ENCODE results near the gene NME7.
"Not testable (repeated sequence)": the region's sequence is repeated elsewhere in the genome, so short reads cannot be mapped to it uniquely, and the experiment has no call there.

NME7 gene

DNA sequence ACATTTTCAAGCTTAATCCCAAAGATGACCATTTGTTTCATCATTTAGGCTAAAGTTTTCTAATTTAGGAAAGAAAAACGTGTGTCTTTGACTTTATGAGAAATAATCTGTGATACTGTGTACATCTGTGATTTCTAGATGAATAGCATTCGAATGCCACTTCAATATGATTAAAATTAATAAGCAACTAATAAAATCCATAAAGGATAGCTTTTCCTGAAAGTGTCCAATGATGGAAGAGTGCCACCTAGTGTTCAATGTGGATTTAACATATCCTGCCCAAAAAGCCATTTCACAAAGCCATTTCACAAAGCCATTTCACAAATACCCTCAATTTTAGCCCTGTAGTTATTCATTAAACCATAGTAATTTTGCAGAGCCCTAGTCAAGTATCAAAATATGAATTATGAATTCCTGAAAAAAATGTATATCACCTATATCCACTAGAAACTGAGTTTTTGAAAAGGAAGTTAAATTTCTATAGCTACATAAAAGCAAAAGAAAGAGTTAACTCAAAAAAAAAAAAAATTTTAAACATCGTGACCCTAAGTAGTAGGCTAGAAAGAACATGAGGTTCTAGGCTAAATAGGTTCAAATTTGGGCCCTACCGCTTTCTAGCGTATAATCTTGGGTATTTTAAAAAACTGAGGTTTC lies 19.1 kb downstream of the NME7 start:
- Histone ChIP-seq H3K4me3 (ENCODE audit: low read length) (no peak overlapping the region), H3K79me2 (ENCODE audit: low read length) (no peaks in the 10 kb centered on the region), H2AFZ (ENCODE audit: low read depth, low read length) (no peak overlapping the region), H3K4me1 (ENCODE audit: low read length) (peaks cover 7% of the 10 kb centered on the region), H3K4me2 (ENCODE audit: low read length) (no peak overlapping the region), H3K9me3 (ENCODE audit: insufficient read depth, low read length) (no peaks in the 10 kb centered on the region), H3K27me3 (ENCODE audit: low read depth, low read length) (no peaks in the 10 kb centered on the region), H3K9ac (ENCODE audit: low read length) (no peak overlapping the region), H3K36me3 (replicated peaks; ENCODE audit: low read depth, low read length) (no peaks in the 10 kb centered on the region), H4K20me1 (ENCODE audit: insufficient read depth, low read length) (no peaks in the 10 kb centered on the region), H3K27ac (ENCODE audit: low read length) (no peak overlapping the region)
- TF ChIP-seq CTCF (IDR thresholded peaks at IDR 0.05; ENCODE audit: low read depth, low read length) (peak; percentile 96), EZH2phosphoT487 (IDR thresholded peaks at IDR 0.05; ENCODE audit: low read depth) (no peak)

DNA sequence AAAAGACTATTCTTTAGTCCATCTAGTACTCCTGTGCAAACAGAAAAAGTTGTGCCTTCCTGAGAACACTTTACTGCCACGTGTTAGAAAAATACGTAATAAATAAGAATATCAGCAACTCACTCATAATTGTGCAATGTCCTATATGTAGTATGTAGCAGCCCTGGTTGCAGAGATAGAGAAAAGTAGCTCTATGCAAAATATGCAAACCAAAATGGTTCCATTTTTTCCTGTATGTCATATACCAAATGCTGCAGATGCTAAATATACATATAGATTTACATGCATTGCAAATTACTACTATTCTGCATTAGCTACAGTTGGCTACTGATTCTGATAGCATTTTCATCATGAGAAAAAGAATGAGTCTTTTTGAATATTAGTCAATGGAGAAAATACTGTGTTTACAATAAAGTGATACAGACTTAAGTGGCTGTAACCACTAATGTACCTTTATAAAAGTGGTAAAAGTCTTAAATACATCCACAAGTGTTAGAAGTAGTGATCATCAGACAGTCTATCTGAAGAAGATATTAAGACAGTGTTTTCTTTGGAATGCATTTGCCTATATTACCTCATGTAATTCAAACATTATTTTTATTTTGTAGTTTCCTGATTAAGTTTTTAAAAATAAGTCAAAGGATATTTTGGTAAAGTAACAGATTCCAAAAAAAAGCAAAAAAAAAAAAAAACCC lies 19.8 kb downstream of the NME7 start:
- no peak overlapping the region for H3K27ac ChIP-seq (ENCODE audit: low read length)
- no peaks in the 10 kb centered on the region for H3K9me3 ChIP-seq (ENCODE audit: insufficient read depth, low read length)
- no peak overlapping the region for H3K4me2 ChIP-seq (ENCODE audit: low read length)
- no peak overlapping the region for H2AFZ ChIP-seq (ENCODE audit: low read depth, low read length)
- no peaks in the 10 kb centered on the region for H3K36me3 ChIP-seq (replicated peaks; ENCODE audit: low read depth, low read length)
- no peak overlapping the region for H3K9ac ChIP-seq (ENCODE audit: low read length)
- TF ChIP-seq EZH2phosphoT487 (IDR thresholded peaks at IDR 0.05; ENCODE audit: low read depth) (no peak), CTCF (IDR thresholded peaks at IDR 0.05; ENCODE audit: low read depth, low read length) (no peak)
- H3K4me1 ChIP-seq (ENCODE audit: low read length): peaks cover 7% of the 10 kb centered on the region
- no peaks in the 10 kb centered on the region for H3K79me2 ChIP-seq (ENCODE audit: low read length)
- H3K27me3 ChIP-seq (ENCODE audit: low read depth, low read length): no peaks in the 10 kb centered on the region
- H3K4me3 ChIP-seq (ENCODE audit: low read length): no peak overlapping the region
- no peaks in the 10 kb centered on the region for H4K20me1 ChIP-seq (ENCODE audit: insufficient read depth, low read length)

GRCh38 chr1:169346036-169346589 lies 21.5 kb downstream of the NME7 start:
- Histone ChIP-seq H3K4me2 (ENCODE audit: low read length) (no peak overlapping the region), H3K27me3 (ENCODE audit: low read depth, low read length) (no peaks in the 10 kb centered on the region), H3K9me3 (ENCODE audit: insufficient read depth, low read length) (no peaks in the 10 kb centered on the region), H4K20me1 (ENCODE audit: insufficient read depth, low read length) (no peaks in the 10 kb centered on the region), H3K9ac (ENCODE audit: low read length) (no peak overlapping the region), H2AFZ (ENCODE audit: low read depth, low read length) (no peak overlapping the region), H3K4me1 (ENCODE audit: low read length) (peaks cover 7% of the 10 kb centered on the region), H3K79me2 (ENCODE audit: low read length) (no peaks in the 10 kb centered on the region), H3K36me3 (replicated peaks; ENCODE audit: low read depth, low read length) (no peaks in the 10 kb centered on the region), H3K27ac (ENCODE audit: low read length) (no peak overlapping the region), H3K4me3 (ENCODE audit: low read length) (no peak overlapping the region)
- TF ChIP-seq CTCF (IDR thresholded peaks at IDR 0.05; ENCODE audit: low read depth, low read length) (no peak), EZH2phosphoT487 (IDR thresholded peaks at IDR 0.05; ENCODE audit: low read depth) (no peak)

DNA sequence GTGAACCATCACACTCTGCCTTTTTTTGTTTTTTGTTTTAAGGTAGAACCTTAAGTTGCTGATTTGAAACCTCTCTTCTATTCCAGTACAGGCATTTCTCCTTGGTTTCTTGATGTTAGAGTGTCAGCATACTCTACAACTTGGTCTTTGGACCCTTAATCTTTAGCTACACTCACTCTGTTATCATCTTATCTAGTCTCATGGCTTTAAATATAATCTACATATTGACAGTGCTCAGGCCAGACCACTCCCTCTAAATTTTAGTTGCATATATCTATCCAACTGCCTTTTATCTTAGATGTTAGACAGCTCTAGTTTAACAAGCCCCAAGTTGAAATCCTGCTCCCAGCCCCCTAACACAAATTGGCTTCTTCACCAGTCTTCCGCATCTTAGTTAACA lies 22.1 kb downstream of the NME7 start:
- Histone ChIP-seq H3K4me1 (ENCODE audit: low read length) (peaks cover 7% of the 10 kb centered on the region), H3K27ac (ENCODE audit: low read length) (no peak overlapping the region), H4K20me1 (ENCODE audit: insufficient read depth, low read length) (no peaks in the 10 kb centered on the region), H3K4me3 (ENCODE audit: low read length) (no peak overlapping the region), H3K79me2 (ENCODE audit: low read length) (no peaks in the 10 kb centered on the region), H2AFZ (ENCODE audit: low read depth, low read length) (no peak overlapping the region), H3K9me3 (ENCODE audit: insufficient read depth, low read length) (no peaks in the 10 kb centered on the region), H3K27me3 (ENCODE audit: low read depth, low read length) (no peaks in the 10 kb centered on the region), H3K4me2 (ENCODE audit: low read length) (no peak overlapping the region), H3K36me3 (replicated peaks; ENCODE audit: low read depth, low read length) (no peaks in the 10 kb centered on the region), H3K9ac (ENCODE audit: low read length) (no peak overlapping the region)
- TF ChIP-seq CTCF (IDR thresholded peaks at IDR 0.05; ENCODE audit: low read depth, low read length): no peak

DNA sequence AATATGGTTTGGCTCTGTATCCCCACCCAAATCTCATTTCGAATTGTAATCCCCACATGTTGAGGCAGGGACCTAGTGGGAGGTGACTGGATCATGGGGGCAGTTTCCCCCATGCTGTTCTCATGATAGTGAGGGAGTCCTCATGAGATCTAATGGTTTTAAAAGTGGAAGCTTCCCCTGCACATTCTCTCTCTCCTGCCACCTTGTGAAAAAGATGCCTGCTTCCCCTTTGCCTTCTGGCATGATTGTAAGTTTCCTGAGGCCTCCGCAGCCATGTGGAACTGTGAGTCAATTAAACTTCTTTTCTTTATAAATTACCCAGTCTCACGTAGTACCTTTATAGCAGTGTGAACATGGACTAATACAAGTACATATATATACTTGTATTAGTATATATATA lies 25.5 kb downstream of the NME7 start:
- not testable (repeated sequence) for H2AFZ ChIP-seq (ENCODE audit: low read depth, low read length); H3K36me3 ChIP-seq (replicated peaks; ENCODE audit: low read depth, low read length); H3K9ac ChIP-seq (ENCODE audit: low read length); H3K4me2 ChIP-seq (ENCODE audit: low read length); H3K27me3 ChIP-seq (ENCODE audit: low read depth, low read length); H3K4me1 ChIP-seq (ENCODE audit: low read length); H3K27ac ChIP-seq (ENCODE audit: low read length); H4K20me1 ChIP-seq (ENCODE audit: insufficient read depth, low read length); H3K4me3 ChIP-seq (ENCODE audit: low read length); H3K79me2 ChIP-seq (ENCODE audit: low read length); H3K9me3 ChIP-seq (ENCODE audit: insufficient read depth, low read length)

Measured in OCI-LY3 (cell line).